Measurements from ENCODE around the gene BICD2. TPM values are rescaled to one million over a fixed set of nuclear protein-coding genes. Genes with fewer than 3 reads are reported as not detected.
"Not testable (repeated sequence)": the region's sequence is repeated elsewhere in the genome, so short reads cannot be mapped to it uniquely, and the experiment has no call there.

BICD2 gene
- total RNA-seq, 1 donor, result 40.6 TPM

DNA sequence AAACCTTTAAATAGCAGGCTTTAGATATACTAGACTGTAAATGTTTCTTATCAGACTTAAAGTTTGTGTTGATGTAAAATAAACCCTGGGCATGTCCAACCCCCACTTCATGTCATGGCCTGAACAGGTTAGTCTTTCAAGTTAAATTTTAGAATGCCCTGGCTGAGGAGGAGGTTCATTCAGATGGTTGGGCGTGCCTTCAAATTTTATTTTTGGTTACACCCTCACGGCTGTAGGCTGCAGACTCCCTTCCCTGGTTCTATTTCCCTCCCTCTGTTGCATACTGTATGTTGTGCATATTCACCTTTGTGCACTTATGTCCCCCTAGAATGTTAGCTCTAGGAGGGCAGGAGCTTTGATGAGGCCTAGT is 5.3 kb upstream of the BICD2 start:
- no peak for DNase-seq (ENCODE audit: low read depth)
- TF ChIP-seq, protein P1, sequence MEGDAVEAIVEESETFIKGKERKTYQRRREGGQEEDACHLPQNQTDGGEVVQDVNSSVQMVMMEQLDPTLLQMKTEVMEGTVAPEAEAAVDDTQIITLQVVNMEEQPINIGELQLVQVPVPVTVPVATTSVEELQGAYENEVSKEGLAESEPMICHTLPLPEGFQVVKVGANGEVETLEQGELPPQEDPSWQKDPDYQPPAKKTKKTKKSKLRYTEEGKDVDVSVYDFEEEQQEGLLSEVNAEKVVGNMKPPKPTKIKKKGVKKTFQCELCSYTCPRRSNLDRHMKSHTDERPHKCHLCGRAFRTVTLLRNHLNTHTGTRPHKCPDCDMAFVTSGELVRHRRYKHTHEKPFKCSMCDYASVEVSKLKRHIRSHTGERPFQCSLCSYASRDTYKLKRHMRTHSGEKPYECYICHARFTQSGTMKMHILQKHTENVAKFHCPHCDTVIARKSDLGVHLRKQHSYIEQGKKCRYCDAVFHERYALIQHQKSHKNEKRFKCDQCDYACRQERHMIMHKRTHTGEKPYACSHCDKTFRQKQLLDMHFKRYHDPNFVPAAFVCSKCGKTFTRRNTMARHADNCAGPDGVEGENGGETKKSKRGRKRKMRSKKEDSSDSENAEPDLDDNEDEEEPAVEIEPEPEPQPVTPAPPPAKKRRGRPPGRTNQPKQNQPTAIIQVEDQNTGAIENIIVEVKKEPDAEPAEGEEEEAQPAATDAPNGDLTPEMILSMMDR (IDR thresholded peaks at IDR 0.05; ENCODE audit: insufficient read depth, low read depth, low read length), result no peak
- no peak overlapping the region for H3K4me3 ChIP-seq (ENCODE audit: low read depth, low read length)

DNA sequence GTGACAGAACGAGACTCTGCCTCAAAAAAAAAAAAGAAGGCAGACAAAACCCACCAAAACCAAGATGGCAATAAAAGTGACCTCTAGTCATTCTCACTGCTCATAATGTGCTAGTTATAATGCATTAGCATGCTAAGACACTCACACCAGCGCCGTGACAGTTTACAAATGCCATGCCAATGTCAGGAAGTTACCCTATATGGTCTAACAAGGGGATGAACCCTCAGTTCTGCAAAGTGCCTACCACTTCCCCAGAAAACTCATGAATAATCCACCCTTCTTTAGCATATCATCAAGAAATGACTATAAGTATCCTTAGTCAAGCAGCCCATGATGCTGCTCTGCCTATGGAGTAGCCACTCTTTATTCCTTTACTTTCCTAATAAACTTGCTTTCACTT is 4.7 kb upstream of the BICD2 start:
- no peak for DNase-seq (ENCODE audit: low read depth)
- H3K4me3 ChIP-seq (ENCODE audit: low read depth, low read length), result no peak overlapping the region
- TF ChIP-seq, protein P1 (IDR thresholded peaks at IDR 0.05; ENCODE audit: insufficient read depth, low read depth, low read length), result no peak

DNA sequence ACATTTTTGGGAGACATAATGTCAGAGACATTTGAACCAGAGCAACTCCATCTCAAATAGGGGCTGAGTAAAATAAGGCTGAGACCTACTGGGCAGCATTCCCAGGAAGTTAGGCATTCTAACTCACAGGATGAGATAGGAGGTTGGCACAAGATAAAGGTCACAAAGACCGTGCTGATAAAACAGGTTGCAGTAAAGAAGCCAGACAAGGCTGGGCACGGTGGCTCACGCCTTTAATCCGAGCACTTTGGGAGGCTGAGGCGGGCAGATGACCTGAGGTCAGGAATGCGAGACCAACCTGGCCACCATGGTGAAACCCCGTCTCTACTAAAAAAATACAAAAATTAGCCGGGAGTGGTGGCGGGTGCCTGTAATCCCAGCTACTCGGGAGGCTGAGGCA is 4.2 kb upstream of the BICD2 start:
- not testable (repeated sequence) for H3K4me3 ChIP-seq (ENCODE audit: low read depth, low read length); DNase-seq (ENCODE audit: low read depth)

DNA sequence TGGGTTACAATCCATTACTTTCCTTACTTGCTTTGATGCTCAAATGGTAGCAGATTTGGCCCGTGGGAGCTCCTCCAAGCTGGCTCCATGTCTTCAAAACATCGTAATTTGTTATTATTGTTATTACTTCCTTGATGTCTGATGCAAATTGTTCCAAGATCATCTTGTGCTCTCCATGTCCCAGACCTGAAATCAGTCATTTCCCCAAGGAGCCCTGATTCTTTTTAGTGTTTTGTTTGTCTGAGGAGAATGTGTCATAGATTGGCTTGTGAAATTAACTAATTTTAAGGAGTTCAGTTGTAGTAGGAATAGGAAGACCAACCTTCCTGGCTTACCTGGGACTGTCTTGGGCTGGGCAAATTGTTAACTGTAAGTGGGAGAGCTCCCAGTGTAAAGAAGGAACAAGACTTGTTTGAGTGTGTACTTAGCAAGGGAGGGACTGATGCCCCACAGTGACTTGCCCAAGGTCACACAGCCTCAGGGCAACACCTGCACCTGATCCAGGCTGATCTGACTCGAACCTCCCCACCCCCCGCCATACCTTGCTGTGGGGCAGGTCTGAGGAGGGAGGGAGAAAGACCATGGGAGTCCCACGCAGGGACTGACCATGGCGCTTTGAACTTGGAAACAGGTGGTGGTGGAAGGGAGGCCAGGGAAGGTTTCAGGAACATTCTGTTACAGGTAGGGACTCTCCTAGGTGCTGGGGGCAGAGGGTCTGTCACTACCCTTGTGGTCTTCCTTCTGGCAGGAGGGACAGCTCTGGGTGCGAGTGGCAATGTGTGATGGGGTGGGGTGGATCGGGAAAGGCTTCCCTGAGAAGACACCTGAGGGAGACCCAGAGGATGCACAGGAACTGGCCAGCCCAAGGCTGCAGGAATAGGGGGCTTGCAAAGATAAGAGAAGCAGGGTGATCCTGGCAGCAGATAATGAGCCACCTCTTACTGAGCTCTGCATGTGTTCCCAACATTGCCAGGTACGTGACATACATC is 2.7 kb upstream of the BICD2 start:
- H3K4me3 ChIP-seq (ENCODE audit: low read depth, low read length), result no peak overlapping the region
- TF ChIP-seq, protein P1 (IDR thresholded peaks at IDR 0.05; ENCODE audit: insufficient read depth, low read depth, low read length), result no peak
- DNase-seq (ENCODE audit: low read depth), result peak; percentile 60

DNA sequence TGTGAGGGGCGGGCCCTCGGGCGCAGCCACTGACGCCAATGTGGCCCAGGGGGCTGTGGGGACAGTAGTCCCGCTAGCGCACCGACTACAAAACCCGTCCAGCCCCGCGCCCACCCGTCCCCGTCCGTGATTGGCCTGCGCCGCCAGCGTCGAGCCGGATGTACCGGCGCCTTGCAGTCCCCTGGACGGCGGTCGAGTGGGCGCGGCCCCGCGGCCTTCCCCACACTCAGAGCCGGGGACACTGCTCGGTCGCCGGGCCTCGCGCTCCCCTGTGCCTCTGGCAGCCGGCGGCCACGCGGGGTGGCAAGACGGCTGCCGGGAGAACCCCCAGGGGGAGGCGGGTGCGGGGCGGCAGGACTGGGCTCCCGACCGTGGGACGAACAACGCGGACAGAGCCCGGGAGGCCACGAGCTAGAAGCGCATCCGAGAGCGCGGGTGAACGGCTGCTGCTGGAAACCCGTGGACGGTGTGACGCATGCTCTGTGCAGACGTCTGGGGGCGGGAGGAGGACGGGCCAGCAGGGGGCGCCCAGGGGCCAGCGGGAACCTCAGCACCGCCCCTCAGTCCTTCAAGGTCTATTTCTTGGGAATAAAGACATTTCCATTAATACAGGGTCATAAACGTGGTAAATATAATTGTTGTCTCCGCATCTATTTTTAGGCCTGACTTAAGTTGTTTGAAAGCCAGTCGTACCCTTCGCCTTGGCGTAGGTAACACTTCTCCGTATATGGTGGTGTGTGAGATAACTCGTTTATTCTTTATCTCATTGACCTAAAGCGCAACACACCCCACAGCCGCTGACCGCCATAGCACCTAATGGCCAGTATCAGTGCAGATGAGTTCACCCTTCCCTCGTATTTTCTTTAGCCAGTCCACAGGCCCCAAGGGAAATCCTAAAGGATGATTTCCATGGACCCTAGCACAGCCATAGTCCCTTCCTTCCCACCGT is 629 bp upstream of the BICD2 start:
- TF ChIP-seq, protein P1 (IDR thresholded peaks at IDR 0.05; ENCODE audit: insufficient read depth, low read depth, low read length), result peak; percentile 91
- peak; percentile 97 for DNase-seq (ENCODE audit: low read depth)
- H3K4me3 ChIP-seq (ENCODE audit: low read depth, low read length), result peak overlapping the region; percentile 67

DNA sequence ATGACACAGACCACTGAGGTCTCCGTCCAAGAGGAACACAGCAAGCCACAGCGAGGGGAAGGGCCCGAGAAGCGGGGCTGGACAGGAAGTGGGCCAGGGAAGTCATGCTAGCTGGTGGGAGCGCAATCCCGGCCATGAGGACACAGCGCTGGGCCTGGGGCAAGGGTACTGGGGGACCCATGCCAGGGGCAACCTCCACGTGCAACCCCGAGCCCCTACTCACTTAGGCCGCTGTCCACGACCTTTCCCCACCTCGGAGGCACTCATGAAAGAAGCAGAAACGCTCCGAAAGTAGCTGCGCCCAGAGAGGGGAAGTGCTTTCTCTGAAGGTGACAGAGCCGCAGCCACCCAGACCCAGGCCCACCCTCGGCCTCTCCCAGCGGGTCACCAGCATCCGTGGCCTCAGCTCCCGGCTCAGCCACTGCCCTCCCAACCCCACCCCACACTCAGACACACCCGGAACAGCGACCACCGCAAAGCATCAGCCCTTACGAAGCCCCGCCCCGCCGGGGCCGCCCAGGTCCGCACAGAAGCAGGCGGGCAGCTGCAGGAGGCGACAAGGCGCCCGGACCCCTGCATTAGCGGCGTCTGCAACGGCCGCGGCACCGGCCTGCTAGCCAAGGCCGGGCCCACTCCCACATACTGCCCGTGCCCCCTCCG is 782 bp downstream of the BICD2 start:
- H3K4me3 ChIP-seq (ENCODE audit: low read depth, low read length), result peak overlapping the region; percentile 90
- no peak for DNase-seq (ENCODE audit: low read depth)
- TF ChIP-seq, protein P1 (IDR thresholded peaks at IDR 0.05; ENCODE audit: insufficient read depth, low read depth, low read length), result no peak

All from fibroblast of villous mesenchyme (primary cell).